Small intestine (tissue), 7 donors: ENCODE results near the gene CRKL. TPM values are rescaled to one million over a fixed set of nuclear protein-coding genes. Genes with fewer than 3 reads are reported as not detected.

Experiments used
- DNase-seq, 2 donors: peaks; one replicate each; pipeline versions ENCODE4 v3.0.0 to v3.0.0-alpha.2; 2013
- FAIRE-seq: peaks from 2 replicates; lab custom pipeline; 2012; peaks lifted over from hg19 to GRCh38; lab: Jason Lieb, UNC
- H3K27ac ChIP-seq, 3 donors: one replicate each; pipeline ENCODE4 v1.5.1; 2013; ENCODE audit warnings: low read length in 2 of 3, mild to moderate bottlenecking in 2 of 3, control low read depth in 1 of 3, inconsistent platforms in 1 of 3, low read depth in 1 of 3, moderate library complexity in 1 of 3
- H3K27me3 ChIP-seq, 3 donors: one replicate each; pipeline ENCODE4 v1.6.1; 2013; ENCODE audit warnings: low read length in 3 of 3, inconsistent platforms in 1 of 3; ENCODE audit not compliant: control insufficient read depth in 3 of 3, insufficient read depth in 3 of 3
- H3K36me3 ChIP-seq, 3 donors: one replicate each; pipeline ENCODE4 v1.6.1; 2013; ENCODE audit warnings: low read length in 3 of 3, inconsistent platforms in 1 of 3, low read depth in 1 of 3, mild to moderate bottlenecking in 1 of 3, moderate library complexity in 1 of 3; ENCODE audit not compliant: control insufficient read depth in 3 of 3, insufficient read depth in 2 of 3
- H3K4me1 ChIP-seq, 3 donors: one replicate each; pipeline ENCODE4 v1.6.1; 2013; ENCODE audit warnings: low read length in 2 of 3, inconsistent platforms in 1 of 3, low read depth in 1 of 3, mild to moderate bottlenecking in 1 of 3, moderate library complexity in 1 of 3; ENCODE audit not compliant: control insufficient read depth in 3 of 3, insufficient read depth in 2 of 3
- H3K4me3 ChIP-seq, 3 donors: one replicate each; pipeline ENCODE4 v1.5.1; 2013; ENCODE audit warnings: low read length in 3 of 3, control low read depth in 1 of 3, inconsistent platforms in 1 of 3, low read depth in 1 of 3, mild to moderate bottlenecking in 1 of 3, moderate library complexity in 1 of 3
- H3K9me3 ChIP-seq, 2 donors: one replicate each; pipeline ENCODE4 v1.6.1; 2013; ENCODE audit warnings: low read depth in 1 of 2, low read length in 1 of 2; ENCODE audit not compliant: control insufficient read depth in 2 of 2, insufficient read depth in 1 of 2
- WGBS, 3 donors: extraction: QIAGEN DNeasy Blood & Tissue Kit; methylation state at CpG; one replicate each; pipeline ENCODE4 v1.1.7; 2013; 5-methylcytosine and 5-hydroxymethylcytosine counted together
- polyA plus RNA-seq, 4 donors: library from polyadenylated mRNA; stranded (reverse) in 3 of 4; unstranded in 1 of 4; fragments of 200-250 nt in 3 of 4; fragments of 120-200 nt in 1 of 4; gene quantifications; one replicate each; pipeline versions ENCODE4 v1.2.1 to v1.2.3, GENCODE V29; 2013
- donor health status: healthy with polysubstance abuse.
- donor health status: control.
- donor health status: control.
- donor health status: Bipolar disorder and iron deficiency.
- donor health status: healthy.

CRKL gene
- polyA plus RNA-seq, 4 donors = 18.6 to 57.8 (median 22.0) TPM

DNA sequence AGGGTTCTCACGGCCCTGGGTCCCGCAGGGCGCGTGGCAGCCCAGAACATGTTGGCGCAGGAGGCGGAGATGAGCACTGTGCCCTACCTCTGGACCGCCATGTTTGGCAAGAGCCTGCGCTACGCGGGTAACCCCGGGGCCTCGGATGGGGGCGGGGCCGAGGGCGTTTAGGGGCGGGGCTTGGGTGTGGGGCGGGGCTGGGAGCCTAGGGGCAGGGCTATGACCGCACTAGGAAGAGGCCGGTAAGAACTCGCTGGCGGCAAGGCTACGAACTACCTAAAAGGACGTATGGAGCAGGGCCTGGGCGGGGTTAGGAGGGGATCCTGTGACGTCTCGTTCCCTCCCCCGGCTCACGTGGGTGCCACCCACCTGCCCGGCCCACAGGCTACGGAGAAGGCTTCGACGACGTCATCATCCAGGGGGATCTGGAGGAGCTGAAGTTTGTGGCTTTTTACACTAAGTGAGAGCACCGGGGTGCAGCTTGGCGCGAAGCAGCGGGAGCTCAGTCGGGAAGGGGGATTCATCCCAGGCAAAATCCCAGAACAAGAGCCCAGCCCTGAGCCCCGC lies 62.1 kb downstream of the CRKL start:
- Histone ChIP-seq H3K9me3 (peaks cover 0 to 9% of the 10 kb centered on the region in 2 donors), H3K27me3 (peaks cover 0 to 3% (median 0%) of the 10 kb centered on the region in 3 donors), H3K36me3 (peaks cover 0 to 10% (median 0%) of the 10 kb centered on the region in 3 donors), H3K27ac (peak overlapping the region in 1 of 3 donors; percentile 24), H3K4me1 (peaks cover 0 to 31% (median 0%) of the 10 kb centered on the region in 3 donors), H3K4me3 (peak overlapping the region in 1 of 3 donors; percentile 32)
- peak; percentile 76 to 93 for DNase-seq
- FAIRE-seq = no peak
- 13 to 20% (median 18%) methylated on average over 37 to 39 of the region's 39 CpGs for WGBS, 3 donors

GRCh38 chr22:20979940-20980453 lies 62.8 kb downstream of the CRKL start:
- DNase-seq (no peak), FAIRE-seq (no peak)
- peaks cover 0 to 15% (median 0%) of the 10 kb centered on the region in 3 donors for H3K36me3 ChIP-seq
- no peak overlapping the region for H3K27ac ChIP-seq
- H3K9me3 ChIP-seq = peaks cover 0 to 9% of the 10 kb centered on the region in 2 donors
- peaks cover 0 to 3% (median 0%) of the 10 kb centered on the region in 3 donors for H3K27me3 ChIP-seq
- 32 to 52% (median 49%) methylated on average over 12 to 13 of the region's 13 CpGs for WGBS, 3 donors
- peaks cover 0 to 31% (median 0%) of the 10 kb centered on the region in 3 donors for H3K4me1 ChIP-seq
- peak overlapping the region in 1 of 3 donors; percentile 32 for H3K4me3 ChIP-seq

DNA sequence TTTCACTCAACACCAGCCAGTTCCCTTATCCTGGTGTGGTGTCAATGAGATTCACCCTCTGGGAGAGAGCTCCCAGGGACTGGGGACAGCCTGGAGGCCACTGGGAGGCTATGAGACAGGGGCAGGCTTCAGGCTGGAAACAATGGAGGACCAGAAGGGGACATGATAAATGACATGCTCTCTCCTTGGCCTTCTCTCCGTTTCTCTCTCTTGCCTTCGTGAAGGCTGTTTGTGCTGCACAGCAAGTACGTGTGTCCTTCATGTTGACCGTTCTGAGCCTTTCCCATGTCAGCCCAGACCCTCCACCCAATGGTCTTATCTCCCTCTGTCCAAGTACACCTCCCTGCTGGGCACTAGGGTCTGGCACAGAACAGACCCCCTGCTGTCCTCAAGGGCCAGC lies 63.3 kb downstream of the CRKL start:
- FAIRE-seq = no peak
- H3K9me3 ChIP-seq = peaks cover 0 to 9% of the 10 kb centered on the region in 2 donors

DNA sequence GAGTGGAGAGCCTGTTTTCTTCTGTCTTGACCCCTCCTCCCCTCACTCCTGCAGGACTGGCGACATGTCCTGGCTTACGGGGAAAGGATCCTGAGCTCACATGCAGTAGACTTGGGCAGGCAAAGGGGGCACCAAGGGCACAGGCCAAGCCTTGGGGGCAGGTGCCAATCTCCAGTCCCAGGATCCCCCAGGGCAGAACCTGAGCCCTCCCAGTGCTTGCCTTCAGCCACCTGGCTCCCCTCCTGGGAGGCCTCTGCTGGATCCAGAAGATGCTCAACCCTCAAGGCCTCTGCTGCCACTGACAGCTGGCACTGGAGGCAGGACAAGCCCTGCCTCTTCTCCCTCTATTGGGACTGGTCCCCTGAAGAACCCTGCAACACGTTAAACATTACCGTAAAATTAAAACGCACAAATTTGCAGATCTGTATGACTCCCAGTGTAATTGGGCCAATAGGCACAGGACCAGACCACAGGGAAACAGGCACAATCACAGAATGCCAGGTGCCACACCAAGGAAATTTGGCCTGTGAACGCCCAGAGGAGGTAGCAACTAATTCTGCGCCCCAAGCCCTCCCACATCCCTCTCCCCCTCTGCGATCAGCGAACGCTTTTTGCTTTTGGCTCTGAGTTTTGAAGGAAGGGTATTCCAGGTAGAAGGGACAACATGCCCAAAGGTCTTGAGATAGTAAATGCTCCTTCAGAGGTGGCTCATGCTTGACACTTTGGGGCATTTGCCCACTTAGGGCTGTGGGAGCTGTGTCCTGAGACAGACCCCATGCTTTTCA lies 63.9 kb downstream of the CRKL start:
- no peak for FAIRE-seq
- 54 to 69% (median 59%) methylated on average over 10 of the region's 10 CpGs for WGBS, 3 donors
- peaks cover 0 to 24% (median 0%) of the 10 kb centered on the region in 3 donors for H3K36me3 ChIP-seq

More for the DNA sequence above, 63.3 kb downstream of the CRKL start:
- peaks cover 0 to 3% (median 0%) of the 10 kb centered on the region in 3 donors for H3K27me3 ChIP-seq
- H3K27ac ChIP-seq = no peak overlapping the region
- peaks cover 0 to 31% (median 0%) of the 10 kb centered on the region in 3 donors for H3K4me1 ChIP-seq
- peaks cover 0 to 19% (median 0%) of the 10 kb centered on the region in 3 donors for H3K36me3 ChIP-seq
- no peak for DNase-seq
- WGBS, 3 donors = 78 to 98% (median 95%) methylated on average over 4 of the region's 4 CpGs
- H3K4me3 ChIP-seq = no peak overlapping the region

GRCh38 chr22:20981787-20982562 lies 64.8 kb downstream of the CRKL start, which contains the start of gene LZTR1:
Gene LZTR1 (plus strand): TSS chr22:20982297. CDS start chr22:20982372, 75 bp downstream.
- Histone ChIP-seq H3K9me3 (peaks cover 0 to 9% of the 10 kb centered on the region in 2 donors), H3K4me3 (peak within 1 kb of the TSS; percentile 60 to 98 (median 75)), H3K36me3 (peaks cover 0 to 24% (median 0%) of the 10 kb centered on the region in 3 donors), H3K27ac (peak within 1 kb of the TSS; percentile 85 to 95 (median 93)), H3K27me3 (peaks cover 0 to 3% (median 0%) of the 10 kb centered on the region in 3 donors), H3K4me1 (peaks cover 0 to 31% (median 0%) of the 10 kb centered on the region in 3 donors)
- WGBS, 3 donors = 0 to 1% (median 0%) methylated on average over 76 to 87 of the region's 87 CpGs
- FAIRE-seq = no peak
- peak; percentile 84 to 94 for DNase-seq

More for the DNA sequence above, 63.9 kb downstream of the CRKL start:
- Histone ChIP-seq H3K4me3 (peak overlapping the region; percentile 60 to 98 (median 75)), H3K27ac (peak overlapping the region; percentile 85 to 95 (median 93)), H3K9me3 (peaks cover 0 to 9% of the 10 kb centered on the region in 2 donors), H3K27me3 (peaks cover 0 to 3% (median 0%) of the 10 kb centered on the region in 3 donors), H3K4me1 (peaks cover 0 to 31% (median 0%) of the 10 kb centered on the region in 3 donors)
- no peak for DNase-seq

- peak overlapping the region in 2 of 3 donors; percentile 8 to 45 for H3K27ac ChIP-seq
- peak overlapping the region; percentile 60 to 98 (median 75) for H3K4me3 ChIP-seq
- H3K4me1 ChIP-seq = peaks cover 0 to 31% (median 0%) of the 10 kb centered on the region in 3 donors
- 1 to 3% (median 1%) methylated on average over 12 of the region's 12 CpGs for WGBS, 3 donors
- H3K27me3 ChIP-seq = peaks cover 0 to 3% (median 0%) of the 10 kb centered on the region in 3 donors
- no peak for DNase-seq
- H3K9me3 ChIP-seq = peaks cover 0 to 9% of the 10 kb centered on the region in 2 donors
- FAIRE-seq = no peak
- peaks cover 0 to 28% (median 2%) of the 10 kb centered on the region in 3 donors for H3K36me3 ChIP-seq
Measured at GRCh38 chr22:20982563-20982882, 65.3 kb downstream of the CRKL start.

- Histone ChIP-seq H3K4me1 (peaks cover 0 to 31% (median 0%) of the 10 kb centered on the region in 3 donors), H3K4me3 (peak overlapping the region in 2 of 3 donors; percentile 60 to 98), H3K9me3 (peaks cover 0 to 9% of the 10 kb centered on the region in 2 donors), H3K36me3 (peaks cover 2 to 35% (median 9%) of the 10 kb centered on the region in 3 donors), H3K27me3 (peaks cover 0 to 3% (median 0%) of the 10 kb centered on the region in 3 donors), H3K27ac (no peak overlapping the region)
- no peak for DNase-seq
- WGBS, 3 donors = 72 to 89% (median 75%) methylated on average over 5 of the region's 5 CpGs
- FAIRE-seq = no peak
Measured at GRCh38 chr22:20983081-20983771, 66.0 kb downstream of the CRKL start.
